BLaER1 treated with 17β-estradiol and CSF1 and Interleukin-3, amounts not matched to agents 10 nM and 100 nM (cell line): Measurements from ENCODE around the gene UBE3B.
A peak's percentile ranks its signal among the peaks of the same experiment; 100 is the strongest.

Experiments used
- H3K27ac ChIP-seq, 11 experiments: shearing (Covaris generic); formaldehyde crosslinking; 2 replicates each; pipeline ENCODE4 v1.8.1; 2022
- H3K27me3 ChIP-seq, 11 experiments: shearing (Covaris generic); formaldehyde crosslinking; 2 replicates each; pipeline ENCODE4 v1.8.1; 2022
- H3K36me3 ChIP-seq, 11 experiments: shearing (Covaris generic); formaldehyde crosslinking; 2 replicates each; pipeline ENCODE4 v1.8.1; 2022
- H3K4me1 ChIP-seq, 10 experiments: shearing (Covaris generic); formaldehyde crosslinking; 2 replicates each; pipeline ENCODE4 v1.8.1; 2022
- H3K4me2 ChIP-seq, 11 experiments: shearing (Covaris generic); formaldehyde crosslinking; 2 replicates each; pipeline ENCODE4 v1.8.1; 2022
- H3K4me3 ChIP-seq, 10 experiments: shearing (Covaris generic); formaldehyde crosslinking; 2 replicates each; pipeline ENCODE4 v1.8.1; 2022
- H3K9ac ChIP-seq, 11 experiments: shearing (Covaris generic); formaldehyde crosslinking; 2 replicates each; pipeline ENCODE4 v1.8.1; 2022
- H3K9me3 ChIP-seq, 11 experiments: shearing (Covaris generic); formaldehyde crosslinking; replicated peaks in 1 of 11; 2 replicates each; pipeline ENCODE4 v1.8.1; 2022
- H4K20me1 ChIP-seq, 11 experiments: shearing (Covaris generic); formaldehyde crosslinking; 2 replicates each; pipeline ENCODE4 v1.8.1; 2022
- Cebpa-rat ChIP-seq, 11 experiments: shearing (Covaris generic); IDR thresholded peaks; 2 replicates each; pipeline ENCODE4 v1.8.1; 2022

The UBE3B gene

DNA sequence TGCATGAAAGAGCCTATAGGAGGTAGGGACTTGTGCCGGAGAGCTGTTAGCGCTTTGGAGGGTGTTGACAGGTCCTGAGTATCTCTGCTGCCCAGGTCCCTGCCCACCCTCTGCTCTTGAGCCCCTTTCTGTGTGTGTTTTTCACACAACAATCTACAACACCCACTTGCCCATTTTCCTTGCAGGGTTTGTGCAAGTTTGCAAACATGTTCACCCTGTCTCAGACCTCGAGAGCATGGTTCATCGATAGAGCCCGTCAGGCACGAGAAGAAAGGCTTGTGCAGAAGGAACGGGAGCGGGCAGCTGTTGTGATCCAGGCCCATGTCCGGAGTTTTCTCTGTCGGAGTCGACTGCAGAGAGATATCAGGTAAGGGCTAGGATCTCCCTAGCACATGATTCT, 5.9 kb downstream of the UBE3B start:
- peaks cover 10 to 16% (median 13%) of the 10 kb centered on the region in 10 experiments for H3K4me1 ChIP-seq
- no peaks in the 10 kb centered on the region for H3K9me3 ChIP-seq
- peaks cover 54 to 80% (median 60%) of the 10 kb centered on the region in 11 experiments for H3K36me3 ChIP-seq
- no peak overlapping the region for H3K27ac ChIP-seq
- no peak overlapping the region for H3K4me2 ChIP-seq
- no peak for TF ChIP-seq Cebpa-rat (IDR thresholded peaks at IDR 0.05)
- no peak overlapping the region for H3K9ac ChIP-seq
- H4K20me1 ChIP-seq = peaks cover 0 to 12% (median 0%) of the 10 kb centered on the region in 11 experiments; a peak in 3 of 22 replicates
- H3K4me3 ChIP-seq = no peak overlapping the region
- no peaks in the 10 kb centered on the region for H3K27me3 ChIP-seq

DNA sequence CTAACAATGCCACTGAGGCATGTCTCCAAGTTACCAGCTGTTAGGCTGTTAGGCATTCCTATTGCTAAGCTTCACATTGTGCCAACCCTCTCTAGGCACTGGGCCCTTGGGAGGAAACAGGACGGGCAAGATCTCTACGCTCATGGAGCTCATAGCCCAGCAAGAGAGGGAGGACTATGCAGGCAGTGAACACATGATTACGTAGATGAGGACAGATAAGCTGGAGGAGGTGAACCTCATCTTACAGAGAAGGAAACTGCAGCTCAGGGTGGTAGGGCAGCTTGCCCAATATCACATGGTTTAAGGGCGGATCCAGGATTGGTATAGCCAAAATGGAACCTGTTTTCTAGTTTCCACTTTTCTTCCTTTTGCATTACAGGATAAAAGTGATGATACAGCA, 7.8 kb downstream of the UBE3B start:
- no peak overlapping the region for H3K4me3 ChIP-seq
- no peaks in the 10 kb centered on the region for H3K27me3 ChIP-seq
- peaks cover 73 to 94% (median 78%) of the 10 kb centered on the region in 11 experiments for H3K36me3 ChIP-seq
- no peaks in the 10 kb centered on the region for H3K4me1 ChIP-seq
- no peaks in the 10 kb centered on the region for H3K9me3 ChIP-seq
- H3K4me2 ChIP-seq = no peak overlapping the region
- peaks cover 0 to 16% (median 0%) of the 10 kb centered on the region in 11 experiments; a peak in 3 of 22 replicates for H4K20me1 ChIP-seq
- no peak for TF ChIP-seq Cebpa-rat (IDR thresholded peaks at IDR 0.05)
- no peak overlapping the region for H3K27ac ChIP-seq
- H3K9ac ChIP-seq = no peak overlapping the region

DNA sequence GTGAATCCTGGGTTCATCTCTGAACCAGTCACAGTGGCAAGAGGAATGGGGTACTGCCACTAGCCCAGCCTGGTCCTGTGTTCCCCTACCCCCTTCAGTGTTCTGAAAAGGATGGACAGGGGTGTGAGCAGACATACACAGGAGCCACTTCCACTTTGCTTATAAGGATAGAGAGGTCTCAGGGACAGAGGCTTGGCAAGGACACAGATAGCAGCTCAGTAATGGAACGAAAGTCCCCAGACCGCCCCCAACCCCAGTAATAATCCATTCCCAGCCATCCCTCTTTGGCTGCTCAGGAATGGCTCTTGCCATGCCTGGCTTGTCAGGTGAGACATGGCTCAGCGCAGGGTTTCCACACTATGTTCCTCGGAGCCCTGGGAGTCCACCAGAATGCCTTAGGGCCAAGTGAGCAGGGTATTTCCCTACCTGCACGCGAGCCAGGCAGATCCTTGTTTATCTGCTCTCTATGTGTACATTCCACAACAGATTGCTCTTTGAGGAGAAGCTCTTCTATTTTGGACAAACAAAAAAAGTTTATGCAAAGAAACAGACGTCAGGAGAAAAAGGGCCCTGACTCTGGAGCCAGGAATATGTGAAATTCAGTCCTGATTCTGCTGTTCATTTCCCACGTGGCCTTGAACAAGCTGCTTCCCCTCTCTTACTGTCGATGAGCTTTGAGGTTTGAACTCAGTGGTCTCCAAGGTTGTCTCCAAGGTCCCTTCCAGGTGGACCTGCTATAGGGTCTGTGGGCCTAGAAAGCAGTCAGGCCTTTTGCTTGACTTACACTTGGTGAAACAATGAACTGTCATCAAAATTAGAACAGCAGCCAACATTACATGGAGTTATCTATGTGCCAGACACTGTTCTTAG, 10.0 kb downstream of the UBE3B start:
- no peak overlapping the region for H3K9ac ChIP-seq
- no peak overlapping the region for H3K4me3 ChIP-seq
- H4K20me1 ChIP-seq = peaks cover 0 to 16% (median 0%) of the 10 kb centered on the region in 11 experiments; a peak in 2 of 22 replicates
- H3K4me2 ChIP-seq = no peak overlapping the region
- no peak overlapping the region for H3K27ac ChIP-seq
- no peaks in the 10 kb centered on the region for H3K4me1 ChIP-seq
- H3K27me3 ChIP-seq = no peaks in the 10 kb centered on the region
- peaks cover 93 to 100% (median 99%) of the 10 kb centered on the region in 11 experiments for H3K36me3 ChIP-seq
- no peaks in the 10 kb centered on the region for H3K9me3 ChIP-seq
- no peak for TF ChIP-seq Cebpa-rat (IDR thresholded peaks at IDR 0.05)

DNA sequence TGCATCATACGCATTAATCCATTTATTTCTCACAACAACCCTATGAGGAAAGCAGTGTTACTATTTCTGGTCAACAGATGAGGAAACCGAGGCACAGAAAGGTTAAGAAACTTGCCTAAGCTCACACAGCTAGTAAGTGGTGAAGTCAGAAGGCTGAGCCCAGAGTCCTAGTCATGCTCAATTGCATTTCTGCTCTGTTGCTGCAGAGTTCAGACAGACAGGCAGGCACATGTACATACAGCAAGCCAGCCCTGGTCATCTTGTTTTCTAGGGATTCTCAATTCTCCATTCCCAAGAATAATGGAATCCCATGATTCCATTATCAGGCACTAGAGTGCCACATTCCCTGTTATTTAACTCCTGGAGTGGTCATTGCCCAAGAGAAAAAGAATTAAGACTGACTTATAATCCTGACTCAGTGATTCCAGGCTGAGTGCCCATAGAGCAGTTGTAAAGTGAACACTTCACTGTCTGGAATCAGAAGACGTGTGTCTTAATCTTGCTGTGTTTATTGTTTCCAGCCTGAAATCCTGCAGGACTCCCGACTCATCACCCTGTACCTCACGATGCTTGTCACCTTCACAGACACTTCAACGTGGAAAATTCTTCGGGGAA, 10.7 kb downstream of the UBE3B start:
- Histone ChIP-seq H3K27me3 (no peaks in the 10 kb centered on the region), H3K9ac (no peak overlapping the region), H3K4me3 (no peak overlapping the region), H3K9me3 (no peaks in the 10 kb centered on the region), H4K20me1 (peaks cover 0 to 14% (median 0%) of the 10 kb centered on the region in 11 experiments; a peak in 2 of 22 replicates), H3K4me1 (no peaks in the 10 kb centered on the region), H3K27ac (no peak overlapping the region), H3K36me3 (peaks cover 93 to 100% (median 99%) of the 10 kb centered on the region in 11 experiments), H3K4me2 (no peak overlapping the region)
- TF ChIP-seq Cebpa-rat (IDR thresholded peaks at IDR 0.05) = no peak

DNA sequence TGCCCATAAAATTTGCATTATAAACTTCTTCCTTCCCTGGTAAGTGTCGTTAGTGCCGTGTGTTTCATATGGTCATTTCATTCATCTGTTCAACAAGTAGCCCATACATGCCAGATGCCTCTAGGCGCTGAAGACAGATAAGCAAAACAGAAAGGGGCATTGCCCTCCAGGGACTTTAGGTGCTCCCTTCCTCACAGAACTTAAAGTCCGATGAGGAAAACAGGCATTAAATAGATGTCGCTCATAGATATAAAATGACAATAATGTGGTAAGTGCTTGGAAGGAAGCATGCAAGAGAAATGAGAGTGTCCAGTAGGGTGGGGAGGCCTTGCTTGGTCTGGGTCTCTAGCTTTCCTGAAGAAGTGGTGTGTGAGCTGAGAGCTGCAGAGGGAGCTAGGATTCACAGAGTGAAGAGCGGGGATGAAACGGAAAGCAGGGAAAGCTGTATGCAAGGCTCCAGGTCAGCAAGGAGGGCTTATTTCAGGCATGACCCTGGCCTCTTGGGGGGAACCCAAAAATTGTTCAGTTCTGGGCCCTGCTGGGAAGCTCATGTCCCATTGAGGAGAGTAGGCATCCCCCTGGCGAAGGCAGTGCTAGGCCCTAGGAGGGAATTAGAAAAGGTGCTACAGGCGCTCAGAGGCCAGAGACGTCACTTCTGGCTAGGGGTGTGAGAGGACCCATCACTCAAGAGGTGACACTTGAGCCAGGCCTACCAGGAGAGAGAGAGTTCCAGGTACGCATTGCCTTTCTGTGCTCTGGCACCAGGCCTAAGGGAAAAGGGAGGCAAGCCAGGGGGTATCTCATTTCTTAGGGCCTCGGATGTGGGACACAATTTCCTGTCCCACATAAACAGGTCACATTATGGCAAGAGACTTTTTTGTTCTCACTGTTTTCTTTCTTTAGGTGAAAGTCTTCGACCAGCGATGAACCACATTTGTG, 11.9 kb downstream of the UBE3B start:
- Histone ChIP-seq H3K4me1 (no peaks in the 10 kb centered on the region), H4K20me1 (peaks cover 0 to 11% (median 0%) of the 10 kb centered on the region in 11 experiments; a peak in 2 of 22 replicates), H3K27ac (no peak overlapping the region), H3K9ac (peak overlapping the region in 1 of 11 experiments; percentile 34; a peak in 1 of 22 replicates), H3K4me2 (no peak overlapping the region), H3K4me3 (no peak overlapping the region), H3K9me3 (no peaks in the 10 kb centered on the region), H3K27me3 (no peaks in the 10 kb centered on the region), H3K36me3 (peaks cover 88 to 100% (median 99%) of the 10 kb centered on the region in 11 experiments)
- no peak for TF ChIP-seq Cebpa-rat (IDR thresholded peaks at IDR 0.05)

DNA sequence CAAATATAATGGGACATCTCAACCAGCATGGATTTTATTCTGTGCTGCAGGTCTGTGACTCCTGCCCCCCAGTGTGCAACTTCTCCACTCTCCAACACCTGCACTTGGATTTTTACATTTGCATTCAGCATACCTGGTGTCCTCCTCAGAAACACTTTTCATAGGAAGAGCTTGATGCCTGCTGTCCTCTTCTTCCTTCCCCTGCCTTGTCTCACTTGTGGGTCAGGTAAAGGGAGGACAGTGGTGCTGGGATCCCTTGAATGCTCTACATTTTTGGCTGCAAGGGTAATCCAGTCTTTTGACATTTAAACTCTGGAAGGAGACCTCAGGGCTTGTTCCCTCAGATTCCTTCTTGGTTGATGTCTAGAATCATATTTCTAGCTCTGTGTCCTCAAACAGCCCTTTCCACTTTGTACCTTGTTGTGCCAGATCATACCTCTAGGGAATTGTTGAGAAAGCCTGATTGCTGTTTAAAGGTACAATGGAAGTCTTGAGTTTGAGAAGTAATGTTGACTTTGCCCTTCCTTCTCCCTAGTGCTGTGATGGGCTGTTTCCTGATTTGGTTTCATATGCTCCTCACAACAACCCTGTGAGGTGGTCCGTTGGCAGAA, 12.6 kb downstream of the UBE3B start:
- 0 out of 22 replicates have a peak, but pooled peaks cover 0 to 3% (median 0%) of the 10 kb centered on the region in 11 experiments for H3K9me3 ChIP-seq
- H3K4me3 ChIP-seq = no peak overlapping the region
- peaks cover 88 to 100% (median 99%) of the 10 kb centered on the region in 11 experiments for H3K36me3 ChIP-seq
- TF ChIP-seq Cebpa-rat (IDR thresholded peaks at IDR 0.05) = no peak
- no peak overlapping the region; a peak in 1 of 22 replicates for H3K9ac ChIP-seq
- H3K27ac ChIP-seq = no peak overlapping the region
- H3K4me2 ChIP-seq = no peak overlapping the region
- no peaks in the 10 kb centered on the region for H3K4me1 ChIP-seq
- peaks cover 0 to 11% (median 0%) of the 10 kb centered on the region in 11 experiments; a peak in 2 of 22 replicates for H4K20me1 ChIP-seq
- H3K27me3 ChIP-seq = no peaks in the 10 kb centered on the region

DNA sequence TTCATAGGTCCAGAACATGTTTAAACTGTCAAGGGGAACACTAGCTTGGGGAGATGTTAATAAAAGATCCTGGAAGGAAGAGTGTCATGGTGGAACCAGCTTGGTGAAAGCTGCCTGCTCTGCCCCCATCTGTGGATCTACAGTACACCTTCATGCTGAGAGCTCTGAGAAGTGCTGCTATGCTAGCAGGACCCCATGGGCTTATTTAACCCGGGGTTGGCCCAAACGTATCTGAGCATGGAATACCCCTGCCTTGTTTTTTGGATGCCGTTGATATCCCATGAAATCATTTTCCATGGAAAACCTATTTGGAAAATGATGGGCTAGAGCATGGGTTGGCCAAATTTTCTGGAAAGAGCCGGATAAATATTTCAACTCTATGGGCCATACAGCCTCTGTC, 14.2 kb downstream of the UBE3B start:
- peaks cover 81 to 100% (median 98%) of the 10 kb centered on the region in 11 experiments for H3K36me3 ChIP-seq

DNA sequence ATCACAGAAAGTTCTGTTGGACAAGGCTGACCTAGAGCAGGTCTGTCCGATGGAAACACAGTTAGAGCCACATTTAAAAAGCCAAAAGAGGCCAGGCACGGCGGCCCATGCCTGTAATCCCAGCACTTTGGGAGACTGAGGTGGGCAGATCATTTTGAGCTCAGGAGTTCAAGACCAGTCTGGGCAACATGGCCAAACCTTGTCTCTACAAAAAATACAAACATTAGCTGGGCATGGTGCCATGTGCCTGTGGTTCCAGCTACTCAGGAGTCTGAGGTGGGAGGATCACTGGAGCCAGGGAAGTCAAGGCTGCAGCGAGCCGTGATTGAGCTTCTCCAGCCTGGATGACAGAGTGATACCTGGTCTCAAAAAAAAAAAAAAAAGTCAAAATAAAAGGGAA, 14.9 kb downstream of the UBE3B start:
- no peaks in the 10 kb centered on the region for H3K27me3 ChIP-seq
- H4K20me1 ChIP-seq = peaks cover 0 to 11% (median 0%) of the 10 kb centered on the region in 11 experiments; a peak in 2 of 22 replicates
- no peak overlapping the region for H3K9ac ChIP-seq
- H3K4me1 ChIP-seq = no peaks in the 10 kb centered on the region
- no peak for TF ChIP-seq Cebpa-rat (IDR thresholded peaks at IDR 0.05)
- no peak overlapping the region for H3K4me2 ChIP-seq
- H3K4me3 ChIP-seq = no peak overlapping the region
- H3K9me3 ChIP-seq = 0 out of 22 replicates have a peak, but pooled peaks cover 0 to 7% (median 0%) of the 10 kb centered on the region in 11 experiments
- peaks cover 76 to 98% (median 95%) of the 10 kb centered on the region in 11 experiments for H3K36me3 ChIP-seq
- H3K27ac ChIP-seq = no peak overlapping the region

More for the DNA sequence above, 14.2 kb downstream of the UBE3B start:
- H3K4me2 ChIP-seq = no peak overlapping the region
- no peaks in the 10 kb centered on the region for H3K27me3 ChIP-seq
- no peaks in the 10 kb centered on the region for H3K4me1 ChIP-seq
- TF ChIP-seq Cebpa-rat (IDR thresholded peaks at IDR 0.05) = no peak
- no peak overlapping the region for H3K4me3 ChIP-seq
- peaks cover 0 to 11% (median 0%) of the 10 kb centered on the region in 11 experiments; a peak in 2 of 22 replicates for H4K20me1 ChIP-seq
- H3K27ac ChIP-seq = no peak overlapping the region
- 0 out of 22 replicates have a peak, but pooled peaks cover 0 to 7% (median 0%) of the 10 kb centered on the region in 11 experiments for H3K9me3 ChIP-seq
- H3K9ac ChIP-seq = no peak overlapping the region
